ENCODE results near the gene SH3BP5L. TPM values are rescaled to one million over a fixed set of nuclear protein-coding genes. Genes with fewer than 3 reads are reported as not detected.

The SH3BP5L gene
- total and polyA plus RNA-seq, 2 of the 8 experiments (the other 6 are each of a cell fraction or from before 2014, with no cell fraction given): 20.2 to 28.4 TPM

GRCh38 chr1:248824301-248824700 lies 1.4 kb downstream of the SH3BP5L start (continued):
- TF ChIP-seq BCL11A (IDR thresholded peaks at IDR 0.05; ENCODE audit: low read depth in 2 of 2, low read length in 2 of 2): no peak
- no peak for TF ChIP-seq SP1 (IDR thresholded peaks at IDR 0.05; ENCODE audit: low read depth, low read length)
- TF ChIP-seq ASH2L (IDR thresholded peaks at IDR 0.05; ENCODE audit: low read length): no peak
- no peak for TF ChIP-seq GABPA (IDR thresholded peaks at IDR 0.05; ENCODE audit: borderline replicate concordance, insufficient read depth, low read length)
- no peak for TF ChIP-seq SIN3A (conservative IDR thresholded peaks at IDR 0.05 in 1 of 2, IDR thresholded peaks at IDR 0.05 in 1 of 2; ENCODE audit: low read depth in 1 of 2, low read length in 2 of 2)
- TF ChIP-seq SRF (IDR thresholded peaks at IDR 0.05; ENCODE audit: low read depth, low read length): no peak
- TF ChIP-seq KDM5A (IDR thresholded peaks at IDR 0.05; ENCODE audit: low read length): no peak

All from H1 (cell line).